Neural progenitor cell (in vitro differentiated cells): ENCODE measurements around the gene TPGS1.

Experiments
- CTCF ChIP-seq: fragments of 200-600 bp; sonication (generic); IDR thresholded peaks from 2 replicates; pipeline ENCODE4 v1.5.1; 2017; ENCODE audit warnings: antibody characterized with exemption, mild to moderate bottlenecking
- EZH2 ChIP-seq: fragments of 200-600 bp; sonication (generic); IDR thresholded peaks from 2 replicates; pipeline ENCODE4 v1.6.1; 2017; ENCODE audit warnings: antibody characterized with exemption, mild to moderate bottlenecking, moderate library complexity

DNA sequence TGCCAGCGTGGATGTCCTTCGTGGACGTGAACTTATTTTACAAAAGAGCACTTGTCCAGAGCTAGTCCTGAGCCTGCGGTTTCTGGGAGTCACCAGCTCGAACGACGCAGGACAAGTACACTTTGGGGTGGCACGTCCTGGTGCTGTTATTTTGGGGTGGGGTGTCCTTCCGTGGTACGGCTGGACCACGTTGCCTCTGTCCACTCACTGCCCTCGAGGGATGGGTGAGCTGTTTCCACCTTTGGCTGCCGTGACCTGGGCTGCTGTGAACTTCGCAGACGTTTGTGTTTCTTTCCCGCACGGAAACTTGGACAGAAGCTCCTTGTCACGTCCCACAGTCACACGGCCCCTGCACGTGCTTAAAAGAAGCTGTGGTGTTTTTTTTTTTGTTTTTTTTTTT, 47.5 kb downstream of the TPGS1 start:
- TF ChIP-seq EZH2 (no peak), CTCF (no peak)
